ENCODE results near the gene METTL26.

METTL26 gene

GRCh38 chr16:588889-589657, 47.0 kb downstream of the METTL26 start:
- in situ Hi-C loops (cut with HindIII; ENCODE audit: low sequenced_read_pairs) = no loop called here

- in situ Hi-C loops (cut with HindIII; ENCODE audit: low sequenced_read_pairs) = no loop called here
Observed at GRCh38 chr16:588639-588888, 47.5 kb downstream of the METTL26 start.

GRCh38 chr16:586645-587590, 49.2 kb downstream of the METTL26 start:
- in situ Hi-C loops (cut with HindIII; ENCODE audit: low sequenced_read_pairs) = no loop called here

GRCh38 chr16:586047-586644, 50.0 kb downstream of the METTL26 start:
- in situ Hi-C loops (cut with HindIII; ENCODE audit: low sequenced_read_pairs) = no loop called here

- in situ Hi-C loops (cut with HindIII; ENCODE audit: low sequenced_read_pairs) = no loop called here
Observed at GRCh38 chr16:585351-585750, 50.8 kb downstream of the METTL26 start.
